OCI-LY3 (cell line): ENCODE results near the gene DPCD.

Source experiments
- EZH2phosphoT487 ChIP-seq: fragments of 200-600 bp; shearing (Covaris generic); IDR thresholded peaks from 2 replicates; pipeline ENCODE4 v1.6.1; 2018; ENCODE audit warnings: antibody characterized with exemption, mixed run types, low read depth
- TF ChIP-seq, protein P1 (sequence below): fragments of 200-600, 300-600 bp; sonication (generic); IDR thresholded peaks from 2 replicates; pipeline ENCODE4 v1.5.1; 2014; ENCODE audit warnings: antibody characterized with exemption, low read length, low read depth

DNA sequence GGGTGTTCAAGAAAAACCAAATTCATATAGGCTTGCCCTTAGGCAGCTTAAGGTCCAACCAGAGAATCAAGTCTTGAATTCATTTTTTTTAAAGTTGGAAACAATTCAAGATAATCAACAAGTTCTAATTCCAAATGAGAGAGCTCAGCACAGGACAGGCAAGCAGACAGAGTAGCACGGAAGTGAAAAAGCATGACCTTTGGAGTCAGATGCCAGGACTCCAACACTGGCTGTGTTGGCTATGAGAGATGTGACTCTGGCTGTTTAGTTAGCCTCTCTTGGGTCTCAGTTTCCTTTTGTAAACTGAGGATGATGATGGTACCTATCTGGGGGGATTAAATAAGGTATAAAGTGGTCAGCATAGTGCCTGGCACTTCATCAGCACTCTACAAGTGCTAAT, 57.5 kb downstream of the DPCD start:
- TF ChIP-seq, protein P1, sequence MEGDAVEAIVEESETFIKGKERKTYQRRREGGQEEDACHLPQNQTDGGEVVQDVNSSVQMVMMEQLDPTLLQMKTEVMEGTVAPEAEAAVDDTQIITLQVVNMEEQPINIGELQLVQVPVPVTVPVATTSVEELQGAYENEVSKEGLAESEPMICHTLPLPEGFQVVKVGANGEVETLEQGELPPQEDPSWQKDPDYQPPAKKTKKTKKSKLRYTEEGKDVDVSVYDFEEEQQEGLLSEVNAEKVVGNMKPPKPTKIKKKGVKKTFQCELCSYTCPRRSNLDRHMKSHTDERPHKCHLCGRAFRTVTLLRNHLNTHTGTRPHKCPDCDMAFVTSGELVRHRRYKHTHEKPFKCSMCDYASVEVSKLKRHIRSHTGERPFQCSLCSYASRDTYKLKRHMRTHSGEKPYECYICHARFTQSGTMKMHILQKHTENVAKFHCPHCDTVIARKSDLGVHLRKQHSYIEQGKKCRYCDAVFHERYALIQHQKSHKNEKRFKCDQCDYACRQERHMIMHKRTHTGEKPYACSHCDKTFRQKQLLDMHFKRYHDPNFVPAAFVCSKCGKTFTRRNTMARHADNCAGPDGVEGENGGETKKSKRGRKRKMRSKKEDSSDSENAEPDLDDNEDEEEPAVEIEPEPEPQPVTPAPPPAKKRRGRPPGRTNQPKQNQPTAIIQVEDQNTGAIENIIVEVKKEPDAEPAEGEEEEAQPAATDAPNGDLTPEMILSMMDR: no peak
- no peak for TF ChIP-seq EZH2phosphoT487
